Renal cortex interstitium (tissue), 11 donors: ENCODE measurements around the gene STK24. TPM values are rescaled to one million over a fixed set of nuclear protein-coding genes. Genes with fewer than 3 reads are reported as not detected.
A peak's percentile ranks its signal among the peaks of the same experiment; 100 is the strongest.

Source experiments
- DNase-seq, 11 donors: peaks; one replicate each; pipeline ENCODE4 v3.0.0-alpha.2; 2013; ENCODE audit warnings: low read depth in 9 of 11, low spot score in 4 of 11; ENCODE audit errors: extremely low read depth in 1 of 11
- polyA plus RNA-seq, 3 donors: library from polyadenylated mRNA; unstranded; fragments of 120-200 nt; gene quantifications; one replicate each; pipeline ENCODE4 v1.2.1, GENCODE V29; 2013; ENCODE audit not compliant: insufficient read length in 3 of 3

The STK24 gene
- polyA plus RNA-seq, 3 donors, result 116 to 126 (median 117) TPM

DNA sequence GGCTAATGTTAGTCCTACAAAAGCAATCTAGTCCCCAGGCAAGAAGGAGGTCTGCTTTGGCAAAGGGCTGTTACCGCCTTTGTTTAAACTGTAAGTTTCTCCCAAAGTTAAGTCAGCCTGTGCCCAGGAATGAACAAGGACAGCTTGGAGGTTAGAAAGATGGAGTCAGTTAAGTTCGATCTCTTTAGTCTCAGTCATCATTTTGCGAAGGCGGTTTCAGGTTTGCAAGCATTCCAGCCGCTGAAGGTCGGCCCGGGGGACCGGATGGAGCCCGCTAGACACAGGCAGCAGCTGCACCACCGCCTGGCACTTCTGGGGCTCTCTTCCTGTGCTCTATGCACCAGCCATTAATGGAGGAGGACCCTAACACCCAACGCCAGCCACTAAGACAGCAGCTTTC, 91.3 kb downstream of the STK24 start:
- no peak for DNase-seq

DNA sequence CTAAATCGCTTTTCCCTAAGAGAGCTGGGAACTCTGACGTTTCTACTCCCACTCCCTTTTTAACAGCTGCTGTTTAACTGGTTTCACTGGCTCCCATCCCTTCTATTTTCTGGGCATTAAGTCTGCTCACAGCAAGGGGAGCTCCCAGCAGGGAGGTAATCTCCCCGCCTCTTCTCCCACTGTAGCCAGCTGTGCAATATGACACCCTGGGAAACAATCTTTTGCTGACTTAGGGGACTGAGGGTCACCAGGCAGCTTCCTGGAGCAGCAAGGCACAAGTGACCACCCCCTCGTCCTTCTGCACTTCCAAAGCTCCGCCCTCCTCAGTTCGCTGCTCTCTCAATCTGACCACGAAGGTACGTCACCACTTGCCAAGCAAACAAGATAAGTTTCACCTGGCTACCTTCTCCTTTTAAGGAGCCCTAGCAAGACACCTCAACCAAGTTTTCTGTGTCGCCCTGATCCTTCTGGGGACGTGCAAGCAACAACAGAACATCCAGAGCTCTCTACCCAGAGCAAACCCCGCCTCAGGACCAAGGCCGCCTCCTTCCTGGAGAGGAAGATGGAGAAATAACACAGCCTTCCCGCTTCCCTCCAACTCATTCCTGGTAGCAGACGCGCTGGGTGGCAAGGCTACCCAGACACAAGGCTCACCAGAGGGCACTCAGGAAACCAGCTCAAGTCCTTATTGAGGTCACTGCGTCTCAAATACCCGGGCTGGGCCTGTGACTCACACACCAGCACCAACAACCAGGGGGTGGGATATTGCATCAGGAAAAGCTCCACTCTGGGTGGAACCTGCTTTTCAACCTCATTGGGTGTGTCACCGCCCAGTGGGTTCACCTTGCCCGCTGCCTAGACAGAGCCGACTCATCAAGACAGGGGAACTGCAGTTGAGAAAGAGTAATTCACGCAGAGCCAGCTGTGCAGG, 92.4 kb downstream of the STK24 start:
- DNase-seq, result peak; percentile 72 to 92 (median 82)

DNA sequence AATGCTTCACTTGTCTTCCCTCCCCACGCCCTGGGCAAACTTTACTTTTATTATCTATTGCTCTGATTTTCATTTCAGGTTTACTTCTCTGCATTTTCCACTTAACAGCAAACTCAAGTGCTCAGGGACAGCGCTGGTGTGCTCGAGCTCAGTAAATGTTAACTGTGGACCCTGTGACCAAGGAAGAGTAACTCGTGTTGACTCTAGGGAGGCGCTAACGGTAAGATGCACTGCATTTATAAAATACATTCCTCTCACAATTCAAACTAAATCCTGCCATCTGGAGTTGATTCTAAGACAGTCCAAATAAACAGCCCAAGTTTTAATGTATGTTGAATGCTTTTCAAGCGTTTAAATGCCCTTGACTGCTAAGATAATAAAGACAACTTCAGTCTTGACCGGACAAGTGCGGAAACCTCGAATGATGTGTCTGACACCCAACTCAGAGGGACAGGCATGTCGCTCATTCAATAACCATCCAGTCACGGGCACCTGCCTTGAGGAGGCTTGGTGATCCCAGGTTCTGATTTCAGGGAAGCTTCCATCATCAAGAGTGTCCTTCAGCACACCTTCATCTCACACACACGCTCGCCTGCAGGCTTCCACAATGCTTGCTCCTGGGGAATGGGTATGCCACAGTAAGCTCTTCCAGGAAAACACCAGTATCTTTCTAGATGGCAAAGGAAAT, 93.2 kb downstream of the STK24 start:
- DNase-seq, result no peak

DNA sequence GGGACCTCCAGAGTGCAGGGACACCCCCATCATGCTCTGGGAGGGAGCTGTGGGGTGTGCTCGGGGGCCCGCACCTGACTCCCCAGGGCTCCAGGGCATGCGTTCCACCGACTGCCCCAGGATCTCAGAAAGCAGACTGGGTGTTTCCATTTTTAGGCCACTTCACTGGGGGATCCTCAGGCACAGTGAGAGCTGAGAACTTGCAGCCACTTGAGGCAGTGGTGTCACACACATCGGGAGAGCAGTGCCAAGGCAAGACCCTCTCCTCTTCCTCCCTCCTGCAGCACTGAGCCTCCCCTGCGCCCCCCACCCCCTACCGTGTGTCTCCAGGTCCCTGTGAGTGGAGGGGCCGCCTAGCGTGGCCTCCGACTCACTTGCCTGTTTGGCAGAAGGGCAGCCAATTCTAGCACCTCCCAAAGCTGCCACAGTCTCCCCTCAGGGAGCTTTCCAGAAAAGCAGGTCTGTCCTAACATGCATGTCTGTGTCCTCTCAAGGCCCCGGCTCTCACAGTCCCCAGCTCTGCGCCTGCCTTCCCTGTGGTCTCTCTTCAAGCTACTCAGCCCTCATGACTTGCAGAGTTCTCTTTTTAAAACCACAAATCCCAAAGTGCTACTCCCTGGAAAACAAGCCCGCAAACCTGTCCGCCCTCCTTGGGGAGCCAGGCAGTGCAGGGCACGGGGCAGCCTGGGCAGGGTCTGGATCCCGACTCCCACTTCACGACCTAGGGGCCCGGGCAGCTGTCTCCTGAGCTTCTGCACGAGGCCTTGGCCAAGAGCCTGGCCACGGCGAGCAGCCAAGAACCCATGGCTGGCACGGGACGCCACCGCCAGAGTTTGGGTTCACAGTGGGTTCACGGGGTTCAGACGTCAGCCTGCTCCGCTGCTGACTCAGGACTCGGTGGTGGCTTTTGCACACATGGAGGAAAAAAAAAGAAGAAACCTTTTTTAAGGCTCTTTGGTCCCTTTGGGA, 94.1 kb downstream of the STK24 start:
- DNase-seq, result no peak

DNA sequence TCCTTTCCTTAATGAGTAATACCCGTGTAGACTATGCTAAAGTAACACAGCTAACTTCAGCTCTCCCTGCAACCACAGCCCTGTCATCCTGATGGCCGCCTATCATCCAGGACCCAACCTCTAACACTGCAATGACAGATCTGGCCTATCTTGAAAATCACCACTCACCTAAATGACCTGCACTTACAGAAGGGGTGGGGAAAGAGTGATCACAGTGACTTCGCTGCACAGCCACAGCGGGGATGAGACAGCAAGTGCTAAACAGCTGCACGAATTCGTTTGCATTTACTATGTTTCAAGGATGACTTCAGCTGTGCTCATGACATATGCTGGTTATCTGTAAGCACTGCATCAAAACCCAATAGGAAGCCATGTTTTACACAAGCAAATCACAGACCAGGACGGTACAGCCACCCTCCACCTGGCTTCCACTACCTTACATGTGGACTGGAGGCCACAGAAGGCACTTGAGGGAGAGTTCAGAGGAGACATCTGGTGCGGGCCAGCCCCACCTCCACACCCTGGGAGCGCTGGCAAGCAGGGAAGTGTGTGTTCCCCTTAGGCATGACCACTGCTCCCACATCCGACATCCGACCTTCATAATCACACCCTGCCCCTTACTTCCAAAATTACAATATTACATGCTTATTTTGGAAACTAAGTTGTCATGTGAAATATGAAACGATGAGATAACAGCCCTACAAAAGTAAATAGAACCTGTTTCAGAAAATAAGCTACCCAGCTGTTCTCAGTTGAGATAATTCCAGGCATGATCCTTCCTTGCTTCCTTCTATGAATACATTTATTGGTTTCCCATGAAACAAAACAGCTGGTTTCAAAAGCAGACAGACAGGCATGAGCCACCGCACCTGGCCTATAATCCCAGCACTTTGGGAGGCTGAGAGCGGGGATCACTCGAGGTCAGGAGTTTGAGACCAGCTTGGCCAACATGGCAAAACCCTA, 95.7 kb downstream of the STK24 start:
- no peak for DNase-seq

DNA sequence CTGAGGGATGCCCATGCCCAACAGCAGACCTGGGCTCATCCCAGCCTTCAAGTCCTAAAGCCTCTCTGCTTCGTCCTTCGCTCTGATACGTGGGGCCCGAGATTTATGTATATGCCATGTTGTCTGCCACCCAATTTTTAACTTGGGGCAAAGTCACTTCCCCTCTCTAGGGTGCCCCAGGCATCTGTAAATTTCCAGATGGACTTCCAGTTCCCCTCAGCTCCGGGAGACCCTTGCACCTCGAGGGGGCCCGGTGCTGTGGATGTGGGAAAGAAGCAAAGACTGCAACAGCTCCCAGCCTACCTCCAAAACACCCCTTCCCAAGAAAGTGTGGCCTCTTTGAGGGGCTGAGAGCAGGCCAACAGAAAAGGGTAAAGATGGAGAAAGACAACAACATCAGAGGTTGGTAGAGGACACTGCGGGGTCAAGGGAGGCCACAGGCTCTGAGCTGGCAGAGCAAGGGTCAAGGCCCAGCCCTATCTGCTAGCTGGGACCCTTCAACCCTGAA, 97.4 kb downstream of the STK24 start:
- DNase-seq, result no peak

DNA sequence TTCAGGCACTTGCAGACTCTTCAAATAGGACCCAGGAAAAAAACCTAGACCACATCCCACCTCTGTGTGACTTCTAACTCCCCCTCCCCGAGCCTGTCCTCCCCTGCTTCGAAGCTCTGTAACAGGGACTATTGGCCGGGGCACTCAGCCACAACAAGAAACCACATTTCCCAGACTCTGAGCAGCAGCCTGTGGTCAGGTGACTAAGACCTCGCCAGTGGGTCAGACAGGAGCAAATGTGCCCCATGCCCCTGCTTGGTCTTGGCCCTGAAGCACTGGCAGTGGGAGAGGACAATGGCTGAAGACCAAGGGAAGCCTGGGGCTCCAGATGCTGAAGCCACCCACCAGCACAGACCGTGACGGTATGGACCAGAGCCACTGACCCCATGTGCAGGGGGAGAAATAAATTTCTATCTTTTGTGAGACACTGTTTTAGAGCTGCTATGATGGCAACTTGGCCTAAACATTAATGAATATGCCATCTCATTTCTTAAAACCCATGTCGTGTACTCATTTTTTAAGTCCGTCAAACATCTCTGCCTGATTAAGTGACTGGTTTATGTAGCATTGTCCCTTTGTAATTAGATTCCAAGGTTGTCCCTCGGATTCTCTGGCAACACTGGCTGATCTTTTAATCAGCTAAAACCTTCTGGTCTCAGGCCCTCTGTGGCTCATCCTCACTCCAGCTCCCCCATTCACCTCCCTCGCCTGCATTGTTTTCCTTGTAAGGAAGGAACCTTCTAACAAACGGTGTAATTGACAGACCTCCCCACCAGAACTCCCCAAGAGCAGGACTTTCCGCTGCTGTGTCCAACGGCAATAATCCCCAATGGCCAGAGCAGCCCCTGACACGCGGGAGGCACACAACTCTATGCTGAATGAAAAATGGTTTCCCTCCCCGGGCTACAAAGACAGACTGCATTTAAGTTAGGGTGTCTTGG, 98.4 kb downstream of the STK24 start:
- peak in 4 of 11 donors; percentile 27 to 63 (median 47) for DNase-seq

DNA sequence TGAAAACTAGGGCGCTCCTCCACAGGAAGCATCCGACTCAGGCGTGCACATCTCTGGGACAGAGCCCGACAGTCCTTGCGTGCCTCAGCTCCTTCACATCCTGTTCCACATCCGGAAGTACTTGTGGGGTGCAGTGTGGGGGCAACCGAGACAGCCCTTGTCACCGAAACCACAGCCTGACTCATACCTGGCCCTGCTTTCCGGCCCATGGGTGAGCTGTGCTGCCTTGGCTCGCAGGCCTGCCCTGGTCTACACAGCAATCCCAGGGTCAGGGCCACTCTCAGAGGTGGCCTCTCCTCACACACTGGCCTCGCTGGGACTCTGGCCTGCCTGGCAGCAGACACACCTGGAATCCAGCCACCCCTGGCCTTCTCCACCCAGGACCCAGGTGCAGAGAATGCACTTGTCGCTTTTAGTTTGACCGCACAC, 100.4 kb downstream of the STK24 start:
- DNase-seq, result no peak

DNA sequence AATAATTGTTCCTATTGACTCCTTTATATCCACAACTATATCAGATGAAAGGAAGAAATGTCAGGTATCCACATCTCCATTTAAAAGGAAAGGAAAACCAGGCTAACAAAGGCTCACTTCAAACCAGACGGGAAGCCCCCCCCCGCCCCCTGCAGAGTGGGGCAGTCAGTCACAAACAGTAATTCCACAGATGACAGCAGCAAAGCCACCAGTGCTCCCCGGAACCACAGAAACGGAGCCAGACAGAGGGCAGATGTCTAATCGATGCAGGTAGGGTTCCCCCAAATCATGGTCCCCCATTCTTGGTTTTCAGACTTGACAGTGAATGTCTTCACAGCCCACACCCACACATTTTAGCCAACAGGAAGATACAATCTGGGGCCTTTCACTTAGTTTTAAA, 100.8 kb downstream of the STK24 start:
- no peak for DNase-seq

DNA sequence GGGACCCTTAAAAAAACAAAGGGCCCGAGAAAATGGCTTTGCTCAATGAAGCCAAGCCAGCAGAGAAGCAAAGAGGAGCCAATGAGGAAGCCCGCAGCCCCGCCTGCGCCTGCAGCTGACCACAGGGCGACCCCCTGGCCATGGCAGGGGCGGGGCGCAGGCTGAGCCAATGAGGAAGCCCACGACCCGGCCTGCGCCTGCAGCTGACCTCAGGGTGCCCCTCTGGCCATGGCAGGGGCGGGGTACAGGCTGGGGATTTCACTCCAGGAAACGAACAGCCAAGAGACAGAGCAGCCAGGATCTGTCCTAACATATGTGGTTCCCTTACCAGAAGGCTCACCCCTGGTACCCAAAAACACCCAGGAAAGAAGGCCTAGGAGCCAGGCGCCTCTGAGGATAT, 101.4 kb downstream of the STK24 start:
- no peak for DNase-seq

DNA sequence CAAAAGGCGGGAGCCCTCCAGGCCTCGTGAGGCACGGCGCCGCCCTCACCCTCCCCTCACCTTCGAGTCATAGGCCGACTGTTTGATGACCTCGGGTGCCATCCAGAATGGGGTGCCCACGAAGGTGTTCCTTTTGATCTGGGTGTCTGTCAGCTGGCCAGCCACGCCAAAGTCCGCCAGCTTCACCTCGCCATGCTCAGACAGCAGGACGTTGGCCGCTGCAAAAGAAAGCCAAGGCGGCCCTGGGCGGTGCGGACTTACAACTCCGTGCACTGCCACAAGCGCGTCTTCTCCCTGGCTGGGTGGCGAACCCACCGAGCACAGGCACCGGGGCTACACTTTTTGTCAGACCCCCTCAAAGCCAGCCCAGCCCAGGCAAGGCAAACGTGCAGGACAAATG, 102.1 kb downstream of the STK24 start:
- no peak for DNase-seq

DNA sequence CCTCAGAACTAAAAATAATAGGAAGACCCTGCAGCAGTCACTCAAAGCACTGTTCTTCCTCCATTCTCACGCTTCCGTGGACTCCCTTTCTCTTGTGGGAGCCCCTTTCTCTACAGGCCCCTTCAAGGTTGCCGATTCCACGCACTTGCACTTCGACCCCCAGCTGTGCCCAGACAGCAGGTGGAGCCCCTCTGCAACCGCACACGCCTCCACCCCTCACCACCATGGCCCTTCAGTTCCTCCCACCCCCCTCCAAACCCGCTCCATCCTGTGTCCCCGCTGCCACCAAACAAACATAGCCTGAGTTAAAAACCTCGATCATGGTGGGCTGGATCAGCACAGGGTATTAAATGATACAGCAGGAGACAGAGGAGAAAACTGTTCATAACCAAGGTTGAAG, 102.6 kb downstream of the STK24 start:
- DNase-seq, result no peak

DNA sequence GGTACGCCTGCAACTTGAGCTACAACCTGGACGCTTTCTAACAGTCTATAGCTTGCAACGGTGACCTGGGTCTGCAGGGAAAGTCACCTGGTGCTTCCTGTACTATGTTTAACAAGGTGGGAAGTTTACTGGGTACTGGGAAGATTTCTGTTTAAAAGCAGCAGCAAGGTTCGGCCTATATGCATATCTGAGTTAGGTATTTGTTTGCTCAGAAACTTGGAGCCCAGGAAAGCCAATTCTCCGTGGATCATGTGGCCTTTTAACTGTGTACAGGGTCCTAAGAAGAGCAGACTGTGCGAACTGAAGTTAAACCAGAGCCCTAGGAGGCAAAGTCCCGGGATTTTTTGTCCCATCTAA, 103.1 kb downstream of the STK24 start:
- DNase-seq, result no peak

DNA sequence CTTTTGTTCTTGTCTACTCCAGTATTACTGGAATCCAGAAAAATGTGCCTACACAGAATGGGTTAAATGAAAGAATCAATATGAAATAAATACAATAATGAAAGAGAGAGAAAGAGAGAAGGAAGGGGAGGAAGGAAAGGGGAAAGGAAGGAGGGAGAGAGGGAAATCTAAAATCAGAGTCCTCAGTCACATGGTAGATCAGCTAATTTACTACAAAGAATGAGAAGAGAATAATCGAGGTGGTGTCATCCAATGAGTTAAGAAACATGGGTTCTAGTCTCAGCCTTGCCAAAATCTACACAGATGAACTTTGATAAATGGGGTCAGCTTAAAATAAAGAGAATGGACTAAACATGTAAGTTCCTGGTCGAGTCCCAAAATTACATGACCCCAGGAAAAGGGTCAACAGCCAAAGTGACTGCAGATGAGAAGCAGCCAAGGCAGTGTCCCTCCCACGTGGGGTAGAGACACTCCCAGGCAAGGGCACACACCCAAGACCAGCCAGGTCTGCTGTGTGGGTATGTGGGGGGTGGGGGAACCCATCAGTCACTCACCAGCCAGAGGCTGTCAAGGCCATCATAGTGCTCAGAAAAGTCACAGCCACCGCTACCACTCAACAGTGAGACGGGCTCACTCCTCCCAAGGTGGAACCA, 103.6 kb downstream of the STK24 start:
- no peak for DNase-seq

DNA sequence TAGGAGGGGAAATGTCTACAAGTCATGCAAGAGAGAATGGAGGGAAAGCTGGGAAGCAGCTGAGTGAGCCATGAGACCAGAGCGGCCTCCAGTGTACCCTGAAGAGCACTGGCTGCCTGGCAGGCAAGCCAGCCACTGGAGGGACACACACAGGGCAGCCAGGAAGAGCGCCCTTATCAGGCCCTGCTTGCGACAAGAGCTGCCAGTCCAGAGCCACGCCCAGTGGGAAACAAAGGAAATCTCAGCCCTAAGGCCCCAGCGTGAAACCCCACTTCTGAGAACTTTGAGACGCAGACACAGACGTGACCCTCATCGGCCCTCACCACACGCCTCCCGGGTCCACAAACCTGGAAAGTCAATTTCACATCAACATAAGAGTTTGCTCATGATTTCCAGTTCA, 105.0 kb downstream of the STK24 start:
- DNase-seq, result no peak

DNA sequence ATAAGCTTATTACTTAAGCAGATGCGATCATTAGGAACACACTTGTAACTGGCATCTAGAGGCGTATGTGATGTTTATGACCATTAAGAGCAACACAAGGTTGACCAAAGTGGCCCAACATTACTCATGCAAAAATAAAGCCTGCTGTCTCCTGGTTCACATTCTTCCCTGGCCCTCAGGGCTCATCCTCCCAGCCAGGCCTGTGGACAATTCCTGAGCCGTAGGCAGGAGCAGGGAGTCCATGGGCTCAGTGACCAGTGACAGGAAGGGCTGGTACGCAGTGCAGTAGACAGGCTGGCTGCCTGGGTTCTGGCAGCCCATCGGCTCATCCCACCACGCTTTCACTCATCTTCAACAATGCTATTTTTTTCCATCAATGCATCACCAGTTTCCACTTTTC, 106.0 kb downstream of the STK24 start:
- no peak for DNase-seq

DNA sequence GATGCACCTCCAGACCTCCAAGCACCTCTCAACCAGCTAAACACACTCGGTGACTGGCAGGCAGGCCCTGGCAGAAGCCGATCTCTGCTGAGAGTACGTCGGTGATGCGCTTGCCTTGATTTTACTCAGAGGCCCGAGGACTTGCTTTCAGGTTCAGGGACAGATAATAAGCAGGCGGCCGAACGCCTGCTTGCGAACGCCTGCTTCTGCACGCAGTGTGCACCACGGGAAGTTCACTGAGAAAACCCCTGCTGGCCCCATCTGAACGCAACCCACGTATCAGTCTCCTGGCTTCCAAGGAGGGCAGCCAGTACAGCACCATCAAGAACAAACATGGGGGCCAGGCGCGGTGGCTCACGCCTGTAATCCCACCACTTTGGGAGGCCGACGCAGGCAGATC, 108.0 kb downstream of the STK24 start:
- DNase-seq, result no peak
